Posterior vena cava (tissue), 2 donors: ENCODE data around the gene TUBB4B. TPM values are rescaled to one million over a fixed set of nuclear protein-coding genes. Genes with fewer than 3 reads are reported as not detected.
A peak's percentile ranks its signal among the peaks of the same experiment; 100 is the strongest.

ENCODE experiments used
- DNase-seq: peaks from one replicate; pipeline ENCODE4 v3.0.0-alpha.2; 2020; ENCODE audit warnings: low spot score
- intact Hi-C, 2 donors: fragments of 100-400 bp; cut with DNase I; formaldehyde crosslinking; loops; one replicate each; pipeline versions ENCODE4 v1.14.1 to v1.14.2; 2022 to 2023
- total RNA-seq, 2 donors: library from RNA; stranded (reverse); fragmentation: NEBNext Ultra II Directional; extraction: Animal tissue kit (Norgen Biotek cat#: 25700); gene quantifications; one replicate each; pipeline ENCODE4 v1.2.1, GENCODE V29; 2021
- donor health status: DM: yes; HTN: yes; CAD: no.
- donor health status: DM: yes; HTN: yes; CAD: no.

The TUBB4B gene
- total RNA-seq, 2 donors from 2014 or later: 178 to 185 TPM

- DNase-seq: no peak
- intact Hi-C loops: no loop called here
These were observed 21.8 kb downstream of the TUBB4B start for GRCh38 chr9:137262909-137263285.

GRCh38 chr9:137263506-137263905, 22.4 kb downstream of the TUBB4B start:
- intact Hi-C loops: no loop called here
- DNase-seq: no peak

- intact Hi-C loops: no loop called here
- no peak for DNase-seq
These were observed 23.0 kb downstream of the TUBB4B start for GRCh38 chr9:137264067-137264466.

GRCh38 chr9:137265496-137266161, 24.5 kb downstream of the TUBB4B start:
- peak; percentile 74 for DNase-seq
- intact Hi-C loops: no loop called here

- intact Hi-C loops: no loop called here
- DNase-seq: no peak
These were observed 25.1 kb downstream of the TUBB4B start for GRCh38 chr9:137266162-137266527.

- peak; percentile 68 for DNase-seq
- intact Hi-C loops: no loop called here
These were observed 25.7 kb downstream of the TUBB4B start for GRCh38 chr9:137266585-137267453.

GRCh38 chr9:137267933-137268355, 26.9 kb downstream of the TUBB4B start:
- intact Hi-C loops: no loop called here

GRCh38 chr9:137268538-137269201, 27.6 kb downstream of the TUBB4B start:
- intact Hi-C loops: no loop called here
- DNase-seq: no peak

More at GRCh38 chr9:137267933-137268355, 26.9 kb downstream of the TUBB4B start:
- DNase-seq: no peak

- intact Hi-C loops: no loop called here
- DNase-seq: no peak
These were observed 28.2 kb downstream of the TUBB4B start for GRCh38 chr9:137269231-137269772.

GRCh38 chr9:137270929-137271695, 30.0 kb downstream of the TUBB4B start:
- no peak for DNase-seq
- intact Hi-C loops: no loop called here

GRCh38 chr9:137271696-137272076, 30.6 kb downstream of the TUBB4B start:
- intact Hi-C loops: no loop called here
- no peak for DNase-seq

GRCh38 chr9:137272241-137273094, 31.4 kb downstream of the TUBB4B start:
- no peak for DNase-seq
- intact Hi-C loops: no loop called here

- intact Hi-C loops: no loop called here
- DNase-seq: no peak
These were observed 32.0 kb downstream of the TUBB4B start for GRCh38 chr9:137273095-137273490.

- intact Hi-C loops: no loop called here
- no peak for DNase-seq
These were observed 32.7 kb downstream of the TUBB4B start for GRCh38 chr9:137273611-137274320.

GRCh38 chr9:137275203-137275587, 34.1 kb downstream of the TUBB4B start:
- no peak for DNase-seq

GRCh38 chr9:137275588-137276472, 34.7 kb downstream of the TUBB4B start:
- intact Hi-C loops: no loop called here
- no peak for DNase-seq

More at GRCh38 chr9:137275203-137275587, 34.1 kb downstream of the TUBB4B start:
- intact Hi-C loops: no loop called here
